Mononuclear cell (primary cell): Measurements from ENCODE around the gene VPS16. TPM values are rescaled to one million over a fixed set of nuclear protein-coding genes. Genes with fewer than 3 reads are reported as not detected.
"Not testable (repeated sequence)": the region's sequence is repeated elsewhere in the genome, so short reads cannot be mapped to it uniquely, and the experiment has no call there.

Experiments
- H3K27me3 ChIP-seq: 2 replicates; pipeline ENCODE4 v1.6.0; 2011; ENCODE audit warnings: low read length, control low read depth; ENCODE audit not compliant: insufficient read depth
- H3K4me1 ChIP-seq: 2 replicates; pipeline ENCODE4 v1.5.1; 2011; ENCODE audit warnings: mild to moderate bottlenecking, low read length, control low read depth; ENCODE audit not compliant: insufficient read depth
- H3K4me3 ChIP-seq: 2 replicates; pipeline ENCODE4 v1.5.1; 2011; ENCODE audit warnings: mild to moderate bottlenecking, low read length, moderate library complexity
- H3K9me3 ChIP-seq: 2 replicates; pipeline ENCODE4 v1.5.1; 2011; ENCODE audit warnings: low read depth, mild to moderate bottlenecking, control low read depth, low read length
- total RNA-seq: library from RNA; depleted of rRNA; stranded (reverse); fragments of >200 nt; gene quantifications from one replicate; pipeline ENCODE4 v1.2.3, GENCODE V29; 2012

VPS16 gene
- total RNA-seq, 1 donor: 16.6 TPM

- H3K4me3 ChIP-seq: no peak overlapping the region
- peaks cover 50% of the 10 kb centered on the region for H3K27me3 ChIP-seq
- peaks cover 24% of the 10 kb centered on the region for H3K4me1 ChIP-seq
- H3K9me3 ChIP-seq: no peaks in the 10 kb centered on the region
Measured at GRCh38 chr20:2801286-2801728, 39.2 kb upstream of the VPS16 start.

- no peaks in the 10 kb centered on the region for H3K9me3 ChIP-seq
- H3K4me3 ChIP-seq: no peak overlapping the region
- H3K27me3 ChIP-seq: peaks cover 47% of the 10 kb centered on the region
- peaks cover 22% of the 10 kb centered on the region for H3K4me1 ChIP-seq
Measured at GRCh38 chr20:2804041-2804828, 36.3 kb upstream of the VPS16 start.

GRCh38 chr20:2804852-2805688, 35.5 kb upstream of the VPS16 start:
- Histone ChIP-seq H3K9me3 (no peaks in the 10 kb centered on the region), H3K4me1 (peaks cover 13% of the 10 kb centered on the region), H3K27me3 (peaks cover 39% of the 10 kb centered on the region), H3K4me3 (no peak overlapping the region)

DNA sequence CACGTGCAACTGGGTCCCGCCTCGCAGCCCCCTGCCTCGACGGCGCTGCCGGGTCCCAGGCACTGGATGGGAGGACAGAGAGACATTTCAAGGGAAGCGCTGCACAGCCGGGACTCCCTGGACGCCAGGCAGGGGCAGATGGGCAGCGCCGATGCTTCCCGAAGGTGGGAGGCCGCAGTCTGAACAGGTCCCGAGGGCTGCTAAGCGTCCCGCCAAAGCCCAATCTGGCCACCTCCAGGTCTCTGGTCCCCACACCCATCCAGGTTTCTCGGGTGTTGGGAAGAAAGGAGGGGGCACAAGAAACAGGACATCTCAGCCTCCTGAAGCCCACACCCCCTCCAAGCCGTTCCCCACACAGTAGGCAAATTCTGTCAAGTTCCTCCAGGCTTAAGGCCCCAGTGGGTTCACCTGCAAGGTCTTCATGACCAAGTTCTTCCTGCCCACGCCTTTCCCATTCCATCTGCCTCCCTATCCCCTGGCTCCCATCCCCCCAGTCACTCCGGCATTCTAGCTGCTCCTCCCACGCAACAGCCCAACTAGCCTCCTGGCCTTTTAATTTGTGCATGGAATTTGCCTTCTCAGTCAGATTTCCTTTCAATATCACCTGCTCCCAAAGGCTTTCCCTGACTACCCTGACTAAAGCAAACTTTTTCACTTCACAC, 34.7 kb upstream of the VPS16 start:
- Histone ChIP-seq H3K4me1 (peaks cover 8% of the 10 kb centered on the region), H3K9me3 (no peaks in the 10 kb centered on the region), H3K4me3 (no peak overlapping the region), H3K27me3 (peaks cover 36% of the 10 kb centered on the region)

GRCh38 chr20:2806351-2806701, 34.2 kb upstream of the VPS16 start:
- peaks cover 33% of the 10 kb centered on the region for H3K27me3 ChIP-seq
- H3K9me3 ChIP-seq: no peaks in the 10 kb centered on the region
- peaks cover 3% of the 10 kb centered on the region for H3K4me1 ChIP-seq
- H3K4me3 ChIP-seq: no peak overlapping the region

GRCh38 chr20:2807019-2807418, 33.5 kb upstream of the VPS16 start:
- H3K27me3 ChIP-seq: peaks cover 29% of the 10 kb centered on the region
- no peaks in the 10 kb centered on the region for H3K9me3 ChIP-seq
- no peaks in the 10 kb centered on the region for H3K4me1 ChIP-seq
- H3K4me3 ChIP-seq: no peak overlapping the region

GRCh38 chr20:2807929-2808328, 32.6 kb upstream of the VPS16 start:
- H3K4me1 ChIP-seq, H3K9me3 ChIP-seq, H3K4me3 ChIP-seq: not testable (repeated sequence)
- H3K27me3 ChIP-seq: peaks cover 29% of the 10 kb centered on the region

- Histone ChIP-seq H3K9me3 (no peaks in the 10 kb centered on the region), H3K4me3 (no peak overlapping the region)
Measured at GRCh38 chr20:2809690-2810089, 30.9 kb upstream of the VPS16 start.

DNA sequence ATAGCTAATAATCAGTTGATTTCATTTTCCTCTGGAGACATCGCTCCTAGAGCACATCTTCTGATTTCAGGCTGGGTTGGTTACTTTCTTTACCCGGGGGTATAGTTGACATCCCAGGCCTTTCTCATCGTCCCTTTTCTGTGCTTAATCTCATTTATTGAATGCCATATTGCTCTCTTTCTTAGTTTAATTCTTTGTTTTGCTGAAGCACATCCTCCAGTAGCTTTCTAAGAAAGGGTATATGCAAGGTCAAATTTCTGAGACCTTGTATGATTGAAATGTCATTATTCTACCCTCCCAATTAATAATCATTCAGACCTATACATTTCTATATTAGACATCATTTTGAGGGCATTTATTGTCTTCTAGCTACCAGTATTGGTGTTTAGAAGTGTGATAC, 28.4 kb upstream of the VPS16 start:
- Histone ChIP-seq H3K9me3 (no peaks in the 10 kb centered on the region), H3K4me3 (no peak overlapping the region), H3K4me1 (no peaks in the 10 kb centered on the region), H3K27me3 (peaks cover 3% of the 10 kb centered on the region)

More at GRCh38 chr20:2809690-2810089, 30.9 kb upstream of the VPS16 start:
- no peaks in the 10 kb centered on the region for H3K4me1 ChIP-seq
- H3K27me3 ChIP-seq: peaks cover 19% of the 10 kb centered on the region

GRCh38 chr20:2814076-2814475, 26.5 kb upstream of the VPS16 start:
- Histone ChIP-seq H3K4me1 (no peaks in the 10 kb centered on the region), H3K9me3 (no peaks in the 10 kb centered on the region), H3K27me3 (peaks cover 4% of the 10 kb centered on the region), H3K4me3 (no peak overlapping the region)

DNA sequence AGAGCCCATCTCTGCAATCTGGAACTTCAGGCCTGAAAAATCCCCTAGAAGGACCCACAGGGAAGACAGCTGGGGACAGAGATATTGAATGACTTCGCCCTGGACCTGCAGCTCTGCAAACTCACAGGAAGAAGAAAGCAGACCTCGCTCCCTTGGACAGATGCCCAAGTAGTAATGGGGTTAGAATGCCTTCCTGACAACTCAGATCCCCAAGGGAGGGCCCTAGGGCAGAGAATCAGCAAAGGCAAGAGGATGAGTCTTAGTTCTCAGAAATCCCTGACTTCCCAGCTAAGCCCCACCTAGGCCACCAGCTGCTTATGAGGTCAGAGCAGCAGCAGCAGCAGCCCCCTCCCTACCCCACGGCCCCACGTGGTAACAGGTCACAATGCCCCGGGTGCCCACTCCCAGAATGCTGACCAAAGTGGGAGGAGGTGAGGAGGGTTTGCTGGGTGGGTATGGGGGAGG, 25.9 kb upstream of the VPS16 start, which contains the start of gene C20orf141:
TSS of gene C20orf141 (plus strand) at position 401 of the 465 bp plus-strand sequence. CDS start 198 bp downstream, outside the sequence.
- Histone ChIP-seq H3K4me3 (no peak within 1 kb of the TSS), H3K27me3 (peaks cover 7% of the 10 kb centered on the region), H3K9me3 (no peaks in the 10 kb centered on the region), H3K4me1 (no peaks in the 10 kb centered on the region)

GRCh38 chr20:2815242-2815900, 25.2 kb upstream of the VPS16 start:
- H3K9me3 ChIP-seq: no peaks in the 10 kb centered on the region
- H3K27me3 ChIP-seq: peaks cover 14% of the 10 kb centered on the region
- no peak overlapping the region for H3K4me3 ChIP-seq
- H3K4me1 ChIP-seq: no peaks in the 10 kb centered on the region

DNA sequence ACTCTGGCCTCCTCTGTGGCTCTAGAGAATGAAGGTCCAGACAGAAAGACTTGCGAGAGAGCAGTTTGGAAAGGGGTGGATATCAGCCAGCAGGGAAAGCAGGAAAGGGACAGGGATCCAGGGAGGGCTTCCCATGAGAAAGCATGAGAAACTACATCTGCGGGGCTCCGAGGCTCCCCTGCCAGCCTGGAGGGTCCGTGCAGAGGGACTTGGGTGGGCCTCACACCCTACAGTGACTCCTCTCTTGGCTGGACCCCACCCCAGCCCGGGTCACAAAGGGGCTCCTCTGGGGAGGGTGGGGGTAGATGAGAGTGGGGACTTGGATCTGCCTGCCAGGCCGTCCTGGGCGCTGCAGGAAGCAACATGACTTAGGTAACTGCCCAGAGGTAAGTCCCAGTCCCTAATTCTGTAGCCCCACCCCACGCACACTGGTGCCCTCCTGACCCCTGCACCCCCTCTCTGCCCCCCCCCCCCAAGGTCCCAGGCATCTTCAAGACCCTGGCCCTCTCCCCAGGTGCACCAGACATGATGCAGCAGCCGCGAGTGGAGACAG, 24.4 kb upstream of the VPS16 start, which contains the start of gene TMEM239:
TSS of gene TMEM239 (plus strand) at position 335 of the 553 bp plus-strand sequence. CDS start at position 526, 191 bp downstream.
- Histone ChIP-seq H3K4me1 (peaks cover 5% of the 10 kb centered on the region), H3K9me3 (no peaks in the 10 kb centered on the region), H3K4me3 (no peak within 1 kb of the TSS), H3K27me3 (peaks cover 20% of the 10 kb centered on the region)
